HCT116 (cell line): ENCODE results near the gene RAB4A.

Experiments
- ATF3 ChIP-seq: IDR thresholded peaks from 2 replicates; pipeline ENCODE4 v1.6.1; 2012
- CTCF ChIP-seq, 3 experiments: fragments of 200-600 bp in 1 of 3; sonication (generic) in 1 of 3; IDR thresholded peaks in 2 of 3; conservative IDR thresholded peaks in 1 of 3; 2 replicates each; pipeline ENCODE4 v1.5.1; 2012 to 2017; ENCODE audit warnings: low read depth in 2 of 3, low read length in 2 of 3, antibody characterized with exemption in 1 of 3, borderline replicate concordance in 1 of 3, control low read depth in 1 of 3, mild to moderate bottlenecking in 1 of 3, mixed read lengths in 1 of 3, mixed run types in 1 of 3, moderate library complexity in 1 of 3; ENCODE audit not compliant: insufficient read depth in 1 of 3
- EZH2 ChIP-seq: fragments of 200-600 bp; sonication (generic); IDR thresholded peaks from 2 replicates; pipeline ENCODE4 v1.6.1; 2017; ENCODE audit warnings: antibody characterized with exemption, mixed run types
- EZH2phosphoT487 ChIP-seq: fragments of 200-600 bp; IDR thresholded peaks from 2 replicates; pipeline ENCODE4 v1.6.1; 2018; ENCODE audit warnings: antibody characterized with exemption, borderline replicate concordance
- FOSL1 ChIP-seq: IDR thresholded peaks from 2 replicates; pipeline ENCODE4 v1.6.1; 2012; ENCODE audit warnings: low read depth
- MAX ChIP-seq: IDR thresholded peaks from 2 replicates; pipeline ENCODE4 v1.6.1; 2012
- POLR2A ChIP-seq: IDR thresholded peaks from 2 replicates; pipeline ENCODE4 v1.7.0; 2011; ENCODE audit warnings: borderline replicate concordance; ENCODE audit not compliant: insufficient read depth, insufficient read length; ENCODE audit errors: extremely low read depth
- POLR2AphosphoS5 ChIP-seq: IDR thresholded peaks from 2 replicates; pipeline ENCODE4 v1.6.1; 2011; ENCODE audit warnings: mild to moderate bottlenecking, low read depth, low read length, moderate library complexity
- RAD21 ChIP-seq: IDR thresholded peaks from 2 replicates; pipeline ENCODE4 v1.6.1; 2012; ENCODE audit warnings: low read depth, mild to moderate bottlenecking
- REST ChIP-seq: IDR thresholded peaks from 2 replicates; pipeline ENCODE4 v1.6.1; 2012; ENCODE audit warnings: low read depth
- SP1 ChIP-seq: IDR thresholded peaks from 2 replicates; pipeline ENCODE4 v1.6.1; 2012; ENCODE audit warnings: low read depth
- TCF7L2 ChIP-seq: IDR thresholded peaks from 2 replicates; pipeline ENCODE4 v1.7.0; 2011; ENCODE audit warnings: borderline replicate concordance, inconsistent platforms; ENCODE audit not compliant: insufficient read depth, insufficient read length; ENCODE audit errors: extremely low read depth
- YY1 ChIP-seq: IDR thresholded peaks from 2 replicates; pipeline ENCODE4 v1.6.1; 2011; ENCODE audit warnings: low read length, low read depth, moderate library complexity, mild to moderate bottlenecking; ENCODE audit not compliant: insufficient replicate concordance; ENCODE audit errors: extremely low read depth
- ZNF274 ChIP-seq: fragments of 200-500 bp; sonication (Bioruptor generic); IDR thresholded peaks from 2 replicates; pipeline ENCODE4 v1.6.1; 2014; ENCODE audit warnings: mild to moderate bottlenecking, low read depth, low read length, inconsistent platforms

GRCh38 chr1:229280921-229281320 lies 10.0 kb downstream of the RAB4A start:
- no peak for TF ChIP-seq ATF3
- no peak for TF ChIP-seq MAX
- TF ChIP-seq FOSL1: no peak
- no peak for TF ChIP-seq CTCF (IDR thresholded peaks at IDR 0.05 in 2 of 3, conservative IDR thresholded peaks at IDR 0.05 in 1 of 3; ENCODE audit: borderline replicate concordance in 1 of 3, insufficient read depth in 1 of 3, low read depth in 2 of 3, low read length in 2 of 3)
- no peak for TF ChIP-seq EZH2
- no peak for TF ChIP-seq POLR2A
- no peak for TF ChIP-seq EZH2phosphoT487
- no peak for TF ChIP-seq YY1
- no peak for TF ChIP-seq ZNF274
- TF ChIP-seq POLR2AphosphoS5: no peak
- no peak for TF ChIP-seq TCF7L2
- TF ChIP-seq SP1: no peak
- TF ChIP-seq REST: no peak
- no peak for TF ChIP-seq RAD21
